Stimulated activated naive CD4-positive, alpha-beta T cell (primary cell): ENCODE results near the gene ZFP69.

ENCODE experiments used
- DNase-seq, 6 experiments: peaks; one replicate each; lab custom pipeline; 2025; lab: John Stamatoyannopoulos, UW

ZFP69 gene

DNA sequence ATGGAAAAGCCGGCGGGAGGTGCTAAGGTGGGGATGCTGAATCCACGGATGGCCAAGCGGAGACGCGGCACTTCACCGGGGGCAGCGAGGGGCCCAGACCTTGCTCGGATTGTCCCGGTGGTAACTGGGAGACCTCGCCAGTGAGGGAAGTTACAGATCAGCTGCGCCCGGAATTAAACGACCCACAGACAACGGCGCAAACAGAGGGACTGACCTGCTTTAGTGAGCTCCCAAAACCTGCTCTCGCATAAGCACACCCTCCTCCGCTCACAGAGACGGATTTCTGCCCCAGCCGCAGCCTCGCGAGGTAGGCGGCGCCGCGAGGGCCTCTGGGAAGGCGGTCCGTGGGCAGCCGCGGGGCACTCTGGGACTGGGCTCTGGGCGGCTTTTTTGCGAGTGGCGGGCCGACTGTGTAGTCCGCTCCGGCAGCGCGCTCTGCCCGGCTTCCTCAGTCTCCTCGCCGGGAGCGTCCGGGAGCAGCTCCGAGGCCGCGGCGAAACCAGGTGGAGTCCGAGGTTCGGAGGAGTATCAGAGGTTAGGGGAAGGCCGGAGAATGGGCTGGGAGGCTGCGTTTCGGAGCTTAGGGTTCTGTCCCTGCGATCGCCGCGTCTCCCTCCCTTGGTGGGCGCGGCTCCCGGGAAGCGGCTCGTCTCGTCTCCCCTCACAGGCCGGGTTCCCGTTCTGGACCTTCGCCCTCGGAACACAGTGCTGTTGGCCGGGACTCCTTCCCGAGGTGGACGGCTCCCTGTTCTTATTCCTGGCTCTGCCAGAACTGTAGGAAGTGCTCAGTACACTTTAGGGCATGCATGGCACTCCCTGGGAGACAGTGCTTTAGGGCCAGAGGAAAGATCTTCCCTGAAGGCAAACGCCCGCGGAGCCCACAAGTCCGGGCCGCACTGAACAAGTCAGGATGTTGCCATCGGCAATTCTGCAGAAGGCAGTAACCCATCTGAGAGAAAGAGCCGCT is 31.6 kb downstream of the ZFP69 start, which contains the start of gene EXO5:
TSS of gene EXO5 (plus strand) at position 393 of the 967 bp plus-strand sequence. CDS start 5,778 bp downstream, outside the sequence.
- DNase-seq, result peak; percentile 44 to 69 (median 62)

DNA sequence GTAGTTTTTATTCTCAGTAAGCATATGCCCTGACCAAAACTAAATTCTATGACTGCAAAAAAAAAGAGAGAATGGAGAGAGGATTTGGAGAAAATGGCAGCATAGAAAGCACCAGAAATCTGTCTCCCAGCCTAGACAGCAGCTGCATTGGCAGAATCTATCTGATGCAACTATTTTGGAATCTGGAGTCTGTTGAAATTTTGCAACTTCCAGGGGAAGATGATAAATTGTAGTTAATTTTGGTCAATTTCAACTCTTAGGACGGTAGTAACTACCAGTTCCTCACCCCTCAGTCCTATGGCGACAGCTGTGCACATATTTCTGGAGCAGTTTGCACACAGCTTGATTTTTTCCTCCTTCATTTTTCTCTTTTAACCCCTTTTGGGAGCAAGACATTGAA is 42.4 kb downstream of the ZFP69 start:
- DNase-seq, result no peak

GRCh38 chr1:40530735-40531380 is 53.8 kb downstream of the ZFP69 start:
- no peak for DNase-seq

- peak; percentile 64 to 85 (median 78) for DNase-seq
These were observed 54.4 kb downstream of the ZFP69 start, which contains the start of gene ZNF684 for GRCh38 chr1:40531381-40532061. Gene ZNF684 (plus strand): TSS chr1:40531637. CDS start chr1:40533167, 1,530 bp downstream.

GRCh38 chr1:40532062-40532389 is 54.9 kb downstream of the ZFP69 start:
- DNase-seq, result no peak

- DNase-seq, result peak in 1 of 6 experiments; percentile 12
These were observed 55.8 kb downstream of the ZFP69 start for GRCh38 chr1:40532844-40533424.

- DNase-seq, result no peak
These were observed 57.5 kb downstream of the ZFP69 start for GRCh38 chr1:40534589-40534988.

DNA sequence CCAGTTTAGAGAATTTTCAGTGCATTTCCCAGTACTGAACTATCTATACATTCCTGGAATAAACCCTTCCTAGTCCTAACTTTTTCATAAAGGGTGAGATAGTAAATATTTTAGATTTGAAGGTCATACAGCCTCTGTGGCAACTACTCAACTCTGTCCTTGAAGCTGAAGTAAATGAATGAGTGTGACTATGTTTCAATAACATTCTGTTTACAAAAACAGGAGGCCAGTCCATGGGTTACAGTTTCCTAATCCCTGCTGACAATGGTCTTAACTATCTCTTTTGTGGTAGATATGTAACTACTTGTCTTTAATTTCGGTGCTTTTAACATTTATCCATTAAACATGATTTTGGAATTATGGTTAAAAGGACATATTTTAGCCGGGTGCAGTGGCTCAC is 58.6 kb downstream of the ZFP69 start:
- DNase-seq, result no peak

GRCh38 chr1:40539338-40539737 is 62.2 kb downstream of the ZFP69 start:
- no peak for DNase-seq
